HepG2 (cell line): Measurements from ENCODE around the gene GP9. TPM values are rescaled to one million over a fixed set of nuclear protein-coding genes. Genes with fewer than 3 reads are reported as not detected.

Experiments
- ATAC-seq: fragments of 200-7000 bp; cut with Tn5 transposase; 3 replicates; pipeline ENCODE4 v1.9.1; 2020; ENCODE audit warnings: mild to moderate bottlenecking, moderate library complexity
- BruUV-seq: library from RNA; stranded (reverse); fragments of 400-500 nt; replicated peaks from 2 replicates; lab custom pipeline; 2021; lab: Mats Ljungman, UMichigan
- CTCF ChIA-PET: fragments of 300-600 bp; formaldehyde crosslinking; extraction: SDS; loops from one replicate; lab custom pipeline; 2021; ENCODE audit warnings: low total read pairs, inconsistent platforms, low intra/inter-chr PET ratio; lab: Yijun Ruan, JAX
- POLR2A ChIA-PET: fragments of 350-600 bp; sonication (Branson Sonifier 250); formaldehyde crosslinking; loops from one replicate; lab custom pipeline; 2020; ENCODE audit warnings: antibody characterized with exemption, inconsistent platforms; lab: Yijun Ruan, JAX
- DNase-seq: peaks from one replicate; pipeline ENCODE4 v3.0.0-alpha.2; 2015; ENCODE audit warnings: low spot score
- FAIRE-seq: peaks from 3 replicates; lab custom pipeline; 2011; peaks lifted over from hg19 to GRCh38; lab: Jason Lieb, UNC
- H2AFZ ChIP-seq: one replicate; pipeline ENCODE4 v1.6.1; 2011; ENCODE audit warnings: low read length, inconsistent platforms
- H3K27ac ChIP-seq: fragments of 300-600 bp; 3 replicates; pipeline ENCODE4 v1.8.0; 2011; ENCODE audit warnings: mixed run types, mild to moderate bottlenecking, mixed read lengths, low read length, inconsistent platforms; ENCODE audit not compliant: insufficient read depth; ENCODE audit errors: extremely low read length
- H3K27me3 ChIP-seq, 2 experiments: fragments of 200-600 bp in 1 of 2; 2 replicates in 1 of 2; 3 replicates in 1 of 2; pipeline versions ENCODE4 v1.6.0 to v1.8.0; 2011; ENCODE audit warnings: low read length in 2 of 2, mild to moderate bottlenecking in 2 of 2, moderate library complexity in 2 of 2, inconsistent platforms in 1 of 2; ENCODE audit not compliant: insufficient read depth in 2 of 2, control insufficient read depth in 1 of 2
- H3K36me3 ChIP-seq, 2 experiments: fragments of 200-600 bp in 1 of 2; replicated peaks in 1 of 2; 2 replicates in 1 of 2; 3 replicates in 1 of 2; pipeline versions ENCODE4 v1.5.1 to v1.8.0; 2011; ENCODE audit warnings: low read length in 2 of 2, inconsistent platforms in 1 of 2; ENCODE audit not compliant: insufficient read depth in 2 of 2, control insufficient read depth in 1 of 2
- H3K4me1 ChIP-seq: 2 replicates; pipeline ENCODE4 v1.5.1; 2012; ENCODE audit warnings: low read length, inconsistent platforms; ENCODE audit not compliant: insufficient read depth
- H3K4me2 ChIP-seq: 2 replicates; pipeline ENCODE4 v1.6.0; 2011; ENCODE audit warnings: low read depth, low read length, inconsistent platforms
- H3K4me3 ChIP-seq, 3 experiments: fragments of 200-600 bp in 1 of 3; sonication (generic), shearing (Covaris generic) in 1 of 3; replicated peaks in 1 of 3; 2 replicates each; pipeline ENCODE4 v1.5.1; 2011 to 2016; ENCODE audit warnings: low read length in 3 of 3, inconsistent platforms in 2 of 3, low read depth in 2 of 3, mild to moderate bottlenecking in 2 of 3, control low read depth in 1 of 3, mixed read lengths in 1 of 3; ENCODE audit not compliant: insufficient read depth in 1 of 3
- H3K79me2 ChIP-seq: one replicate; pipeline ENCODE4 v1.6.1; 2011; ENCODE audit warnings: low read length, inconsistent platforms; ENCODE audit not compliant: insufficient read depth
- H3K9ac ChIP-seq: 2 replicates; pipeline ENCODE4 v1.6.0; 2011; ENCODE audit warnings: mild to moderate bottlenecking, low read depth, low read length, inconsistent platforms; ENCODE audit not compliant: insufficient read depth
- H3K9me3 ChIP-seq: 2 replicates; pipeline ENCODE4 v1.5.1; 2012; ENCODE audit warnings: mild to moderate bottlenecking, low read length
- H4K20me1 ChIP-seq: 2 replicates; pipeline ENCODE4 v1.6.0; 2011; ENCODE audit warnings: inconsistent platforms, mild to moderate bottlenecking, low read length, moderate library complexity; ENCODE audit not compliant: insufficient read depth
- CCDC6 ChIP-seq: sonication (generic); formaldehyde crosslinking; IDR thresholded peaks from 2 replicates; pipeline ENCODE4 v1.8.1; 2022; ENCODE audit warnings: mild to moderate bottlenecking, missing genetic modification reagents, moderate library complexity
- CEBPB ChIP-seq: IDR thresholded peaks from 2 replicates; pipeline ENCODE4 v1.6.1; 2011; ENCODE audit warnings: low read depth, low read length, improper control_type of control experiment, borderline replicate concordance
- ELF3 ChIP-seq: IDR thresholded peaks from 2 replicates; pipeline ENCODE4 v1.6.1; 2016; ENCODE audit warnings: missing genetic modification reagents, missing compliant biosample characterization
- ELF4 ChIP-seq: sonication (generic); formaldehyde crosslinking; IDR thresholded peaks from 2 replicates; pipeline ENCODE4 v1.5.0; 2020; ENCODE audit warnings: missing genetic modification reagents, mild to moderate bottlenecking, moderate library complexity, borderline replicate concordance
- MTF2 ChIP-seq: sonication (generic); formaldehyde crosslinking; IDR thresholded peaks from 2 replicates; pipeline ENCODE4 v1.5.0; 2020; ENCODE audit warnings: missing genetic modification reagents, borderline replicate concordance
- RERE ChIP-seq: IDR thresholded peaks from 2 replicates; pipeline ENCODE4 v1.6.1; 2016; ENCODE audit warnings: low read depth, missing genetic modification reagents, missing compliant biosample characterization
- ZBTB44 ChIP-seq: sonication (generic); formaldehyde crosslinking; IDR thresholded peaks from 2 replicates; pipeline ENCODE4 v1.4.0; 2020; ENCODE audit warnings: missing genetic modification reagents
- ZNF12 ChIP-seq: sonication (generic); formaldehyde crosslinking; IDR thresholded peaks from 2 replicates; pipeline ENCODE4 v1.5.0; 2020; ENCODE audit warnings: missing genetic modification reagents
- ZNF407 ChIP-seq: sonication (generic); formaldehyde crosslinking; IDR thresholded peaks from one replicate; pipeline ENCODE4 v1.5.1; 2020; ENCODE audit warnings: mild to moderate bottlenecking, missing genetic modification reagents; ENCODE audit errors: not compliant biosample characterization
- WGBS: methylation state at CpG from one replicate; pipeline ENCODE4 v1.1.6; 2017; ENCODE audit warnings: low lambda C conversion rate; 5-methylcytosine and 5-hydroxymethylcytosine counted together
- in situ Hi-C: cut with HindIII; loops from 2 replicates; pipeline ENCODE4 v1.10.0; 2017; ENCODE audit warnings: low pct_unique_long_range_greater_than_20kb; ENCODE audit not compliant: extremely low pct_ligation_motif_present
- intact Hi-C: fragments of 100-400 bp; cut with micrococcal nuclease; formaldehyde crosslinking; loops from one replicate; pipeline ENCODE4 v1.10.0; 2022; ENCODE audit not compliant: unreplicated experiment
- polyA plus RNA-seq, 8 experiments: library from polyadenylated mRNA; depleted of rRNA in 3 of 8; stranded (reverse) in 7 of 8; unstranded in 1 of 8; fragments of >200 nt; fragmentation: Illumina TruSeq in 4 of 8; extraction: Trizol in 4 of 8; gene quantifications; 2 replicates each; pipeline versions ENCODE4 v1.2.1 to v1.2.3, GENCODE V29; 2011 to 2016; ENCODE audit warnings: low read depth in 4 of 8, missing spikeins in 1 of 8, mixed read lengths in 1 of 8; ENCODE audit not compliant: insufficient read depth in 1 of 8
- total RNA-seq, 5 experiments: library from RNA; depleted of rRNA; stranded (reverse); fragments of >200 nt; fragmentation: Illumina TruSeq; extraction: Trizol; gene quantifications; 2 replicates each; pipeline ENCODE4 v1.2.3, GENCODE V29; 2016; ENCODE audit warnings: low read depth in 1 of 5

Gene GP9
- total and polyA plus RNA-seq, 2 of the 13 experiments (the other 11 are each of a cell fraction or from before 2014, with no cell fraction given): not detected

GRCh38 chr3:129027544-129027880 lies 33.1 kb upstream of the GP9 start:
- intact Hi-C loops (no loop called here), in situ Hi-C loops (no loop called here)
- H4K20me1 ChIP-seq: no peaks in the 10 kb centered on the region
- no peaks in the 10 kb centered on the region for H3K36me3 ChIP-seq
- no peaks in the 10 kb centered on the region for H3K79me2 ChIP-seq
- no peak overlapping the region for H3K9ac ChIP-seq
- ChIA-PET CTCF (no interaction called here), POLR2A (interaction anchor here (1.0 kb wide), 1 partner anchor 26 kb away, joined by 4 read pairs; no protein-coding TSS in a partner anchor)
- DNase-seq: no peak
- H3K27ac ChIP-seq: no peak overlapping the region
- FAIRE-seq: no peak
- ATAC-seq: no peak
- H3K4me3 ChIP-seq: peak overlapping the region in 2 of 3 experiments; percentile 15 to 57; a peak in 2 of 6 replicates
- peaks cover 14% of the 10 kb centered on the region for H3K4me1 ChIP-seq
- peaks cover 0 to 20% of the 10 kb centered on the region in 2 experiments; a peak in 3 of 5 replicates for H3K27me3 ChIP-seq
- H2AFZ ChIP-seq: no peak overlapping the region
- H3K4me2 ChIP-seq: peak overlapping the region; percentile 56
- no TSS peak for BruUV-seq
- no peaks in the 10 kb centered on the region for H3K9me3 ChIP-seq
- WGBS: 83% methylated on average over 13 of the region's 15 CpGs
- TF ChIP-seq ZBTB44 (CRISPR knock-in tag) (no peak), MTF2 (CRISPR knock-in tag) (no peak), CCDC6 (no peak), CEBPB (no peak), ZNF407 (no peak), RERE (no peak), ELF3 (no peak), ZNF12 (CRISPR knock-in tag) (no peak), ELF4 (CRISPR knock-in tag) (no peak)
